BLaER1 treated with 17β-estradiol and CSF1 and Interleukin-3, amounts not matched to agents 10 nM and 100 nM (cell line): ENCODE data around the gene CYB5B.

ENCODE experiments used
- H3K27ac ChIP-seq, 11 experiments: shearing (Covaris generic); formaldehyde crosslinking; 2 replicates each; pipeline ENCODE4 v1.8.1; 2022
- H3K27me3 ChIP-seq, 11 experiments: shearing (Covaris generic); formaldehyde crosslinking; 2 replicates each; pipeline ENCODE4 v1.8.1; 2022
- H3K36me3 ChIP-seq, 11 experiments: shearing (Covaris generic); formaldehyde crosslinking; 2 replicates each; pipeline ENCODE4 v1.8.1; 2022
- H3K4me1 ChIP-seq, 10 experiments: shearing (Covaris generic); formaldehyde crosslinking; 2 replicates each; pipeline ENCODE4 v1.8.1; 2022
- H3K4me2 ChIP-seq, 11 experiments: shearing (Covaris generic); formaldehyde crosslinking; 2 replicates each; pipeline ENCODE4 v1.8.1; 2022
- H3K4me3 ChIP-seq, 10 experiments: shearing (Covaris generic); formaldehyde crosslinking; 2 replicates each; pipeline ENCODE4 v1.8.1; 2022
- H3K9ac ChIP-seq, 11 experiments: shearing (Covaris generic); formaldehyde crosslinking; 2 replicates each; pipeline ENCODE4 v1.8.1; 2022
- H3K9me3 ChIP-seq, 11 experiments: shearing (Covaris generic); formaldehyde crosslinking; replicated peaks in 1 of 11; 2 replicates each; pipeline ENCODE4 v1.8.1; 2022
- H4K20me1 ChIP-seq, 11 experiments: shearing (Covaris generic); formaldehyde crosslinking; 2 replicates each; pipeline ENCODE4 v1.8.1; 2022
- Cebpa-rat ChIP-seq, 11 experiments: shearing (Covaris generic); IDR thresholded peaks; 2 replicates each; pipeline ENCODE4 v1.8.1; 2022

CYB5B gene

DNA sequence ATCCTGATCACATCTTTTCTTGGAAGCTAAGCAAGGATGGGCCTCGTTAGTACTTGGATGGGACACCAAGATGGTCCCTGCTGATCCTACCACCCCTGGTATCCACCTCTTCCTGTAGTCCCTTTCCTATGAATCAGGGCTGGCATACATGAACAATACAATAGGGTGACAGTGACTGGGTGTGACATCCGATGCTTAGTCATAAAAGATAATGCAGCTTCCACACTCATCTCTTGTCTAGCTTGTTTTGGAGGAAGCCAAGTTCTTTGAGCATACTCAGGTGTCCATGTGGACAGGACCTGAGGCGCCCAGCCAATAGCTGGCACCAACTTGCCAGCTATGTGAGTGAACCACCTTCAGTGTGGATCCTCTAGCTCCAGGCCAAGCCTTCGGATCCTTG, 78.8 kb downstream of the CYB5B start:
- Histone ChIP-seq H3K4me1 (peaks cover 0 to 10% (median 8%) of the 10 kb centered on the region in 10 experiments; a peak in 9 of 20 replicates), H4K20me1 (no peaks in the 10 kb centered on the region), H3K4me3 (no peak overlapping the region), H3K27me3 (peaks cover 0 to 7% (median 0%) of the 10 kb centered on the region in 11 experiments; a peak in 2 of 22 replicates), H3K36me3 (no peaks in the 10 kb centered on the region), H3K27ac (no peak overlapping the region), H3K9me3 (0 out of 22 replicates have a peak, but pooled peaks cover 0 to 8% (median 0%) of the 10 kb centered on the region in 11 experiments), H3K4me2 (no peak overlapping the region), H3K9ac (no peak overlapping the region)
- TF ChIP-seq Cebpa-rat (IDR thresholded peaks at IDR 0.05), result no peak

GRCh38 chr16:69508033-69508755, 83.8 kb downstream of the CYB5B start:
- no peak overlapping the region for H3K4me3 ChIP-seq
- H3K27ac ChIP-seq, result no peak overlapping the region
- no peak for TF ChIP-seq Cebpa-rat (IDR thresholded peaks at IDR 0.05)
- no peak overlapping the region for H3K4me2 ChIP-seq
- no peaks in the 10 kb centered on the region for H4K20me1 ChIP-seq
- peaks cover 0 to 24% (median 0%) of the 10 kb centered on the region in 10 experiments; a peak in 7 of 20 replicates for H3K4me1 ChIP-seq
- no peak overlapping the region for H3K9ac ChIP-seq
- peaks cover 0 to 7% (median 0%) of the 10 kb centered on the region in 11 experiments; a peak in 2 of 22 replicates for H3K27me3 ChIP-seq
- peaks cover 0 to 8% (median 0%) of the 10 kb centered on the region in 11 experiments; a peak in 1 of 22 replicates for H3K9me3 ChIP-seq
- no peaks in the 10 kb centered on the region for H3K36me3 ChIP-seq

DNA sequence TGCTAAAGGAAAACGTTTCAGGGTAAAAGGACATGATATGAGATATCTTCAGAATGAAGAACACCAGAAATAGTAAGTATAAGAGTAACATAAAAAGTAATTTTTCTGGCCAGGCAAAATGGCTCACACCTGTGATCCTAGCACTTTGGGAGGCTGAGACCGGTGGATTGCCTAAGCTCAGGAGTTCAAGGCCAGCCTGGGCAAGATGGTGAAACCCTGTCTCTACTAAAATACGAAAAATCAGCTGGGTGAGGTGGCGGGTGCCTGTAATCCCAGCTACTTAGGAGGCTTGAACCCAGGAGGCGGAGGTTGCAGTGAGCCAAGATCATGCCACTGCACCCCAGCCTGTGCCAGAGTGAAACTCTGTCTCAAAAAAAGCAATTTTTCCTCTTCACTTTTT, 84.7 kb downstream of the CYB5B start:
- H3K27ac ChIP-seq, result no peak overlapping the region
- peaks cover 0 to 33% (median 2%) of the 10 kb centered on the region in 10 experiments; a peak in 11 of 20 replicates for H3K4me1 ChIP-seq
- no peak overlapping the region for H3K4me2 ChIP-seq
- H3K4me3 ChIP-seq, result no peak overlapping the region
- no peaks in the 10 kb centered on the region for H4K20me1 ChIP-seq
- TF ChIP-seq Cebpa-rat (IDR thresholded peaks at IDR 0.05), result no peak
- H3K36me3 ChIP-seq, result no peaks in the 10 kb centered on the region
- H3K9ac ChIP-seq, result no peak overlapping the region
- H3K27me3 ChIP-seq, result peaks cover 0 to 7% (median 0%) of the 10 kb centered on the region in 11 experiments; a peak in 1 of 22 replicates
- H3K9me3 ChIP-seq, result peaks cover 0 to 7% (median 0%) of the 10 kb centered on the region in 11 experiments; a peak in 1 of 22 replicates

GRCh38 chr16:69511651-69512050, 87.2 kb downstream of the CYB5B start:
- H3K4me1 ChIP-seq, result peaks cover 0 to 52% (median 1%) of the 10 kb centered on the region in 10 experiments; a peak in 11 of 20 replicates

GRCh38 chr16:69513180-69513966, 89.0 kb downstream of the CYB5B start:
- H3K4me2 ChIP-seq, result peak overlapping the region in 4 of 11 experiments; percentile 46 to 68 (median 50); a peak in 8 of 22 replicates
- H4K20me1 ChIP-seq, result no peaks in the 10 kb centered on the region
- no peak overlapping the region; a peak in 1 of 22 replicates for H3K27ac ChIP-seq

More at GRCh38 chr16:69511651-69512050, 87.2 kb downstream of the CYB5B start:
- Histone ChIP-seq H3K4me2 (peak overlapping the region in 2 of 11 experiments; percentile 31 to 46; a peak in 3 of 22 replicates), H3K36me3 (no peaks in the 10 kb centered on the region), H3K27ac (peak overlapping the region in 1 of 11 experiments; percentile 37; a peak in 2 of 22 replicates), H3K4me3 (no peak overlapping the region), H3K9ac (no peak overlapping the region), H3K9me3 (peaks cover 0 to 7% (median 0%) of the 10 kb centered on the region in 11 experiments; a peak in 1 of 22 replicates), H3K27me3 (peaks cover 0 to 7% (median 0%) of the 10 kb centered on the region in 11 experiments; a peak in 1 of 22 replicates), H4K20me1 (no peaks in the 10 kb centered on the region)
- TF ChIP-seq Cebpa-rat (IDR thresholded peaks at IDR 0.05), result no peak

DNA sequence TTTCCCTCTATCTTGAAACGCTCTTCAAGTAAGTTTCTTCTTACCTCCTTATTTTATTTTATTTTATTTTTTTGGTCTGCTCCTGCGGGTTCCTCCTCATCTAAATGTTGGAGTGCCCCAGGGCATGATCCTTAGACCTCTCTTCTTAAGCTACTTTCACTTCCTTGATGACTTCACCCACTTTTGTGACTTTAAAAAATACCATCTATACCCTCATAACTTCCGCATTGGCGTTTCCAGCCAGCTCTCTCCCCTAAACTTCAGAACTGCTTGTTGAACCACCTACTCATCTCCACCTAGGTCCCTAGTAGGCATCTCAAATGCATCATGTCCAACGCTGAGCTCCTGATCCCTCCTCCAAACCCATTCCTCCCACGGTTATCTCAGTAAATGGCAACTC, 89.9 kb downstream of the CYB5B start:
- Histone ChIP-seq H3K36me3 (no peaks in the 10 kb centered on the region), H4K20me1 (no peaks in the 10 kb centered on the region), H3K27me3 (no peaks in the 10 kb centered on the region), H3K9me3 (peaks cover 0 to 7% (median 0%) of the 10 kb centered on the region in 11 experiments; a peak in 3 of 22 replicates), H3K27ac (0 out of 22 replicates have a peak overlapping the region, but pooled peaks of 1 of the 11 experiments have one; percentile 1), H3K4me1 (peaks cover 0 to 52% (median 0%) of the 10 kb centered on the region in 10 experiments; a peak in 9 of 20 replicates), H3K9ac (no peak overlapping the region), H3K4me3 (no peak overlapping the region), H3K4me2 (peak overlapping the region in 5 of 11 experiments; percentile 2 to 68 (median 48); a peak in 9 of 22 replicates)
- TF ChIP-seq Cebpa-rat (IDR thresholded peaks at IDR 0.05), result no peak

More at GRCh38 chr16:69513180-69513966, 89.0 kb downstream of the CYB5B start:
- no peak overlapping the region for H3K4me3 ChIP-seq
- H3K27me3 ChIP-seq, result peaks cover 0 to 4% (median 0%) of the 10 kb centered on the region in 11 experiments; a peak in 1 of 22 replicates
- H3K9me3 ChIP-seq, result peaks cover 0 to 7% (median 0%) of the 10 kb centered on the region in 11 experiments; a peak in 3 of 22 replicates
- H3K36me3 ChIP-seq, result no peaks in the 10 kb centered on the region
- H3K9ac ChIP-seq, result no peak overlapping the region
- no peak for TF ChIP-seq Cebpa-rat (IDR thresholded peaks at IDR 0.05)
- peaks cover 0 to 52% (median 0%) of the 10 kb centered on the region in 10 experiments; a peak in 9 of 20 replicates for H3K4me1 ChIP-seq
